AG20443 (cell line): Measurements from ENCODE around the gene TMEM266.

Experiments
- DNase-seq: peaks from one replicate; pipeline ENCODE4 v3.0.0; 2012; ENCODE audit warnings: low spot score, mixed read lengths

TMEM266 gene

DNA sequence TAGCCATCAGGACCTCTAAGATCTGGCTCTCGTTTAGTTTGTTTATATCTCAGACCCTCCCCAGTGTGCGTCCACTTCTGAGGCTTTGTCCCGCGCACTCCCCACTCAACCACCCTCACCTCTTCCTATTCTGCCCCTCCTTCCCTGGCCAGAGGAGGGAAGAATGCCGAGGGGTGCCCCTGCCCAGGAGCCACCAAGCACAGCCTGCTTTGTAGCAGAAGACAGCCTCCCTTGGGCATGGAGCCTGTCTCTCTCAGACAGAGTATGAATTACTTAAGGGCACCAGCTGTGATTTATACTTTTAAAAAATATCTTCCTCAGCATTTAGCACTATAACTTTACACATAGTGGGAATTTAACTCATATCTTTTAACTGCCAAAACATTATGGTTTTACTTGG lies 6.0 kb downstream of the TMEM266 start:
- DNase-seq, result no peak

GRCh38 chr15:76070192-76070591 lies 10.4 kb downstream of the TMEM266 start:
- DNase-seq, result no peak

DNA sequence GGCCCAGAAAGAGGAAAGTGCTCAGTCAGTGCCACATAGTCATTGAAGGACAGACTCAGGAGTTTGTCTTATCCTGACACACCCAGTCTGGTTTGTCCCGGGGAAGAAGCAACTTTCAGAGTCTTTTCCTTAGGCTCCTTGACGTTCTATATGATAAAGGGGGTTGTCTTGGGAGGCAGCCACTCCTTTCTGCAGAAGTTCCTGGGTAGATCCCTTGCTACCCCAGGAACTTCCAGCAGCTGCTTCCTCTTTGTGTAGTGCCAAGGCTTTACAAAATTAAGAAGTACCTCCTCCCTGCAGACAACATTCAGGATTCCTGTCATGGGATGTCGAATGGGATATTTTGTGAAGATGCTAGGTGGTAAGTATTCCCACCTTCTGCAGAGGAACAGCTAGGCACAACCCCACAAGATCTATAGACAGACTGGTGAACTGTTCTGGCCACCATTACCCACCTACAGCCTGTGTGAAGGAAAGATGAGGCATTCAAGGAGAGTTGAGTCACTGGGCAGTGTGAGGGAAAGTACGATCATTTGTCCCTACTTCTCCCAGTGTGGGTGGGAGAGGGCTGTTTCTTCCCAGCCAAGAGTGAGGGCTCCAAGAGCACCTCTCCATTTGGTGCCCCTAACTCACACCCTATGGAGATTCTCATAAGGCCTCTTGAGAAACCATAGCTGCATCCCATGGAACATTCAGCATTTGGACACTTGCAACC lies 11.3 kb downstream of the TMEM266 start:
- no peak for DNase-seq

DNA sequence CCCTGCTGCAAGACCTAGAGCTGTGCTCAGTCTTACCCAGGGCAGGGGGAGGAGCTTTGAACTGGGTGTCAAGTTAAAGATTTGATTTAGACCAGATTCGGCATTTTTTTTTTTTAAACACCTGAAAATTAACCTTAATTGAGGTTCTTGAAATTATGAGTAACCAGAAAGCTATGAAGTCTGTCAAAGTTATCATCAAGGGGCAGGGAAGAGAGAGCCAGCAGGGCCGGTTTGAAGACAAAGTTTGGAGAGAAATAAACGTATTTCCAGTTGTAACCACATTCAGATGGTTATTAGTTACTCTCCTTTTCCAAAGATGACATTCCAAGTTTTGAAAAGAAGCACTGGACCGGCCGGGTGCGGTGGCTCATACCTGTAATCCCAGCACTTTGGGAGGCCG lies 12.0 kb downstream of the TMEM266 start:
- no peak for DNase-seq

- no peak for DNase-seq
These were observed 13.8 kb downstream of the TMEM266 start for GRCh38 chr15:76073554-76073953.

DNA sequence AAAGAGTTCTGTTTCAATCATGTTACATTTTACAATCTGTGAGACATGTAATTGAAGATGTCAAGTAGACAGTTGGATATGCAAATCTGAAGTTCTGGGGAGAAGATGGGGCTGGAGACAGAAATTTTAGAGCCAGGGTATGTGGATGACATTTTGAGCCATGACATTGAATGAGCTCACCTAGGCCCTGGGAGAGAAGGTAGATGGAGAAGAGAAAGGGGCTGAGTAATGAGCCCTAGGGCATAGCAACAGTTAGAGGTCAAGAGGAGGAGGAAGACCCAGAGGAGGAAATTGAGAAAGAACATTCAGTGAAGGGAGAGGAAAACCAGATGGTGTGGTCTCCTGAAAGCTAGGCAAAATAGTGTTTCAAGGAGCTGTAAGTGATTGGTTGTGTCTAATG lies 15.3 kb downstream of the TMEM266 start:
- no peak for DNase-seq

DNA sequence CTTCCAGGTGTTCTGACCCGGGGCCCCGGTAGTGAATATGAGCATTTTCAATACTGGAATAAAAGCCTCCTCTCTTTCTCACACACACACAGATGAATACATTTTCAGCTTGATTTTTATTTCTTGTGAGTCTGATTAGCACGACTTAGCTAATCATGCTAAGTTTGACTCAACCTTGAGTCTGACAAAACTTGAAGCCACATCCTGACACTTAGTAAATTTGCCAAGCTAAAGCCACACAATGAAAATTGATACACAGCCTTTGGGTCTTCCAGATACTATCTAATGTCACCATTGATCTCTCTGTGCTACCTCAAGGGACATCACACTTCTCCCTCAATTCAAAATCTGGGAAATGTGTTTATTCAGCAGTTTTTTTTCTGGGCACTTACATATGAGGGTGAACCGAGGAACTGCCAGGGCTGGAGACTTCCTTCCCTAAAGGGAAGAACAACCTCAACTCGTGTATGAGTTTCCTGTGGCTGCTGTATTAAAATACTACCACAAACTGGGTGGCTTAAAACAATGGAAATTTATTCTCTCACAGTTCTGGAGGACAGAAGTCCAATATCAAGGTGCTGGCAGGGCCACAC lies 18.6 kb downstream of the TMEM266 start:
- no peak for DNase-seq

GRCh38 chr15:76084256-76084655 lies 24.5 kb downstream of the TMEM266 start:
- DNase-seq, result no peak

GRCh38 chr15:76098685-76099084 lies 38.9 kb downstream of the TMEM266 start:
- no peak for DNase-seq

- DNase-seq, result no peak
These were observed 39.6 kb downstream of the TMEM266 start for GRCh38 chr15:76099388-76099787.

DNA sequence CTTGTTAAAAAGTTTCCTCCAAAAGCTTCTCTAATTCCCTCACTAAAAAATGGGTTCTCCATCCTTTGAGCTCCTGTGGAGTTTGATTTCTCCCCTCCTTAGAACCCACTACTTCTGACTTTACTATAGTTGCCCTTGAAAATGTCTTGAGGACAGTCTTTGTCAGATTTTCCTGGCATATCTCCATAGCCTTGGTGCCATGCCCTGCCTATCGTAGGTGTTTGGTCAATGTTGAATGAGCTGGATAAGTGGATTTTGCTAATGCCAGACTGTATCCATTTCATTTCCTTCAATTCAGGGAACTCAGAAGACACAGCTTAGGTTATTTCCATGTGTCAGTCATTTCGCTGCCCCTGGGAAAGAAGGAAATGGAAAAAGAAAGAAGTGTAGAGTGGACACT lies 40.6 kb downstream of the TMEM266 start:
- DNase-seq, result no peak

DNA sequence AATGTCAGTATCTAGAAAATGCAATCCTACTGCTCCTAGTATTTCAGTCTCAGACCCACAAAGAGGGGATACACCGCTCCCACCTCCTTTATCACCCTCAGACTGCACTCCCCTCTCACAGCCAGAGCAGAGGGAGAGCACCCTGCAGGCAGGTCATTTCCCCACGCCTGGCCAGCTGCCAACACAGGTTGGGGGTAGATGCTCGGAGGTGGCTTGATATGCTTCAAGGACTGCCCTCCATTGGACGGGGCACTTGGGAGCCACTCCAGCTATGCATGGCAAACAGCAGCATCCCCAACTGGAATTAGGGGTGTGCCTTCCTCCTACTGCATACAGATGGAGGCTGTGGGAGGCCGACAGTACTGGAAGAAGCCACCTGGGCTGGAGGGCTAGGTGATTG lies 41.9 kb downstream of the TMEM266 start:
- DNase-seq, result no peak

- no peak for DNase-seq
These were observed 45.6 kb downstream of the TMEM266 start for GRCh38 chr15:76105391-76105790.

DNA sequence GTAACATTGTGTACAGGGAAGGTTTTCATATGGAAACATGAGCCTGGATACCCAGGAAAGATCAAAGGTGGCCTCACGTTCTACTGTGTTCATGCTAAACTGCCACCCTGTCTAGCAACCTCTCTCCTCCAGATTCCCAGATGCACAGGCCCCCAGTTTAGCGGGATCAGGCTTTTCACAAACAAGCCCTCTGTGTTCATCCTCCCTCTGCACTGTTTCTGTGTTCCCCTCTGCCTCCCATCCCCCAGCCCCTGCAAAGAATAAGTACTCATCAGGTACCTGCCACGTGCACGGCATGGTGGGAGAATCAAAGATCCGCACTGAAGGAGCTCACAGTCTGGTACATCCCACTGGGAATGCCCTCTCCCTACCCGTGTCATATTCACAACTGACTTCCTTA lies 46.1 kb downstream of the TMEM266 start:
- DNase-seq, result no peak

DNA sequence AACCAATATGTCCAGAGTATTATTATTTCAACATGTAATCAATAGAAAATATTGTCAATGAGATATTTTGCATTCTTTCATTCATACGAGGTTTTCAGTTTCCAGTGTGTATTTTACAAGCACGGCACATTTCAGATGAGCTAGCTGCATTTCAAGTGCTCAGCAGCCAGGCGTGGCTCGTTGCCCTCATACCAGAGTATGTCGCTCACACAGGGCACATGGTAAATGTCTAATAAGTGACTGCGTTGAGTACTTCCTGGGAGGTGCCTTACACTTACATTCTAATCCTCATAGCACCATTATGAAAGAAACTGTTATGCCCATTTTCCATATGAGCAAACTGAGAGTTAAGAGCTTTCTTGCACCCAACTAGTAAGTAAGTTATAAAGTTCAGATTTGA lies 47.4 kb downstream of the TMEM266 start:
- DNase-seq, result no peak

DNA sequence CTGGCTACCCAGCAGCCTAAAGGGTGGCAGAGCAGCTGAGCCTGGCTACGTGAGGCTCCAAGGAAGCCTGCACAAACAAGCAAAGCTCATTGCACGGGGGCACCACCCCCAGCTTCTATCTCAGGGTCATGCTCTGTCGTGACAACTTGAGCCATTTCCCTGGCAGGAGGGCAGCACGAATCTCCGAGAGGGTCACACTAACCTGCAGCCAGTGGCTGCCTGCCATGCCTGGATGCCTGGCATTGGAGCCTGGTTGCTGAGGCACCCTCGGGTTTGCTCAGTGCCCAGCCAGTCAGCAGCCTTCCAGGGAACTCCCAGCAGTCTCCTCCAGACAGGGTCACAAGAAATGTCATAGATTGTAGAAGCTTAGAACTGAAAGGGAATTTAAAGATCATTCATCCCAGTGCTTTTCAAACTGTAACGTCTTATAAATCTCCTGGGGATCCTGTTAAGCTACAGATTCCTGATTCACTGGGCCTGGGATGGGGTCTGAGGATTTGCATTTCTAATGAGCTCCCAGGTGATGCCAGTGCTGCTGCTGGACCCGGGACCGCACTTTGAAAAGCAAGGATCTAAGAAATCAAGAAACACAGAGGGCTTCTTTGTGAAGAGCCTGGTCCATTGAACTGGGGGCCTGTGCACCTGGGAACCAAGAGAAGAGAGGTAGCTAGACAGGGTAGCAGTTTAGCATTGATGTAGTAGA lies 48.4 kb downstream of the TMEM266 start:
- no peak for DNase-seq

DNA sequence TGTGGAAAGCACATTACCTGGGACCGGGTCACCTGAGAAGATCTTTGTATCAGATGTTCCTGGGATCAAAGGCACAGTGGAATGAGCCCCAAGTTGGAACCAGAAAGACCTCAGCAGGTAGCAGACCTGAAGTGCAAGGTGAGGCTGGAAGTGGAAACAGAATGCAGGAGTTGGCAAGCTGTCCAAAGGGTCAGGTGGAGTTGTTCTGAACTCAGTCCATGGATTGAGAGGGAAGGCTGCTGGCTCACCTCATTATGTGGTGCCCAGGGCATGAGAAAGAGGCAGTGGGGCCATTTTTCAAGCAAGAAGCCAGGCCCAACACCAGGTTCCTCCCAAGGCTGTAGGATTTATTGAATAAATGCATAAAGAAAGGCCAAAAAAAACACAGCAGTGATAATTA lies 49.3 kb downstream of the TMEM266 start:
- no peak for DNase-seq

- DNase-seq, result no peak
These were observed 54.8 kb downstream of the TMEM266 start for GRCh38 chr15:76114561-76114960.

- DNase-seq, result no peak
These were observed 56.5 kb downstream of the TMEM266 start for GRCh38 chr15:76116138-76116885.

GRCh38 chr15:76117181-76117580 lies 57.4 kb downstream of the TMEM266 start:
- no peak for DNase-seq

DNA sequence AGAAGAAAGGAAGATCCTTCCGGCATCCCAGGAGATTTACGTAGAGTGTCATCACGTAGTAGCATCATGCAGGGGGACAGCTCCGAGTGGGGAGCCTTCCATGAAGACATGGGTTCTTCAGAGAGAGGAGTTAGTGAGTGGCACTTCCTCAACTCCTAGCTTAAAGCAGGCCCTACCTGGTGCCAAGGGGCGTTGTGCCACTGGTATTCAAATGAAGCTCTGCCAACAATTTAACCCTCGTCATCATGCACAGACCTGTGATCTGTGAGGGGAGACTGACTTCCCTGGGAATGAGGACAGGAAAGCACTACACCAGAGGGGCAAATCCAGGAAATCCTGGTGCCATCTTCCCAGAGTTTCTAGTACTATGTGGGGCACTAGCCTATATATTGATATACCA lies 59.0 kb downstream of the TMEM266 start:
- DNase-seq, result no peak

- no peak for DNase-seq
These were observed 63.2 kb downstream of the TMEM266 start for GRCh38 chr15:76123031-76123430.

GRCh38 chr15:76127169-76127568 lies 67.4 kb downstream of the TMEM266 start:
- DNase-seq, result no peak
